HG03520 (cell line): ENCODE results near the gene ASPN.

ENCODE experiments used
- ATAC-seq: cut with Tn5 transposase; IDR thresholded peaks from one replicate; pipeline ENCODE4 v1.9.1; 2021; ENCODE audit warnings: mild to moderate bottlenecking, moderate library complexity; ENCODE audit not compliant: unreplicated experiment

The ASPN gene

DNA sequence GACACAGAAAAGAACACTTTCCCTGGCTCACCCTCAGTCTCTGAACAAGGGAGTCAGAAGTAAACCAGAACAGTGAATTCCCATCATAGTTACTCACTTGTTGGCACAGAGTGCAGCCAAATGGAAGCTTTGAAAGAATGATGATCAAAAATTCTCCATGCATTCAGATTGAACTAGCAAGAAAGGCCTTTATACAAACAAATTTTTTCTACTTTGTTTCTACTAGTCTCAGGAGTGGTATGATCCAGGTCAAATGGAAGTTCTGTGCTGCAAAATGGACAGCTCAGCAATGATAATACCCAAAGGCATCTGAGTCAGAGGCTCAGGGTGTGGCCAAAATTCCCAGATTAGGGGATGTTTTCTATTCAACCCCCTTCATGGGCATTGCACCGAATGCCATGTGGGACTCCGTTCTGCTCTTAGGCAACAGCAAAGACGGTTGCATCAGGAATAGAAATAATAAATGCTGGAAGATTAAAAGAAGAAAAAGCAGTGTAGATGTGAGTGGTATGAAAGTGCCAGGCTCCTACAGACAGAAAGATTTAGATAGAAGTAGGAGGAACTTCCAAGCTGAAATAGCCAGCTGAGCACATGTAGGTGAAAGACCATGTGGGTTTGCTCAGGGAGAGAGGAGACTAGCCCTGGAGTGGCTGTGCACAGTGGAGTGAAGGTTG, 24.0 kb upstream of the ASPN start:
- no peak for ATAC-seq

DNA sequence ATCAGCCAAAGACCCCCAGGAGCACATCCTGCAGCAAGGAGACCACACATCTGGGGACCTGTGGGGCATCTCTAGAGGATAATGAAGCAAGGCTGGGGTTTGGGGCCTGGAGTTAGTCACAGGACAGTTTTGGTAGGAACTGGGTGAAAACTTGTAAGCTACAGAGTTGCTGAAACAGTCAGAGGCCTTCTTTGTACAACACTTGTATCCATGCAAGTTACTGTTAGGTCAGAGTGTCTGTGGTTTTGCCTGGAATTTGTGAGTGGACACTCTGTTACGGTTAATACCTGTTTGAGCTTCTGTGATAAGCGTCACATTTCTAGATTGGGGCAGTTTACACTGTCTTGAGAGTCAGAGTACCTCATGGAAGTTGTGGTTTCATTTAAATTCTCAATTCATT, 22.6 kb upstream of the ASPN start:
- no peak for ATAC-seq

DNA sequence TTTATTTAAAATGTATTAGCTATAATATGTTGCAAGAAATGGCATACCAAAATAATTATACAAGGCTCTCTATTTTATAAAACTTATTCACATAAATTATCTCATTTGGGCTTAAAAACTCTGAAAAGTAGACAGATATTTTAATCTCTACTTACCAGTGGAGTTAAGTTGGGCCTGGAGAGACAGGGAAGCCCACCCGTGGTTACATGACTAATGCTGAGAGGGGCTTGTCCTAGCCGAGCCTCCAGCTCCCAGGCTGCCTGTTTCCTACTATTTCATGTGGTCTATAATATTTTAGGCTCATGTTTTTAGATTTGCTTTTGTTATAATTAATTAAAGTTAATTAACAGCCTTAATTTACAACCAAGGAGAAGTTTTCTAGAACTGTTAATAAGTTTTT, 20.9 kb upstream of the ASPN start:
- ATAC-seq, result no peak

DNA sequence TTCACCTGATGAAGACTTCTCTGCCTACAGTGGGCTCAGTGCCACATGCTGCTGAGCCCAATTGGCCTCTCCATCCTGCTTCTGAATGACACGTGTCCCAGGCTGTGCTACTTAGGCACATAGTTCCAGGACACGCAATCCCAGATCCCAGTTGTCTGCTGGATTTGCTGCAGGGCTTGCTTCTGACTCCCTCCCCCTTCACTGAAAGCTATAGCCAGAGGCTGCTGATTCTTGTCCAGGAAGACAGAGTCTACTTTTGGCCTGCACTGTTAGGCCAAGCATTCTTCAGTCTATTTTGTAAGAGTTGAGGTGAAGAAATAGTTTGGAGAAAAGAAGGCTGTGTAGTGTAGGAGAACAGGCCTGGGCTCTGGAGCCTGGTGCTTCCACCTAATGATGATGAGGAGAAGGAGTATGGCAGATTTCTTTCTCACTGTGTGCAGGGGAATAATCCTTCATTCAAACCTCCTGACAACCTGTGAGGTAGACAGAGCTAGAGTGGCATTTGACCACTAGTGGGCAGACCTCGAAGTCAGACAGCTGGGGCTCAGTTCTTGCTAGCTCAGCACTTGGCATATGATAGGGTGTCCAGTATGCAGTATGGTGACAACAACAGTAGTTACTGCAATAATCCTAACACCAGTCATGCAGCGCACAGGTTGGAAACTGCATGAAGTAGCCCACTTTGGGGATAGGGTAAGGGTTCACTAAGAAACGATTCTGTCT, 19.5 kb upstream of the ASPN start:
- ATAC-seq, result no peak

DNA sequence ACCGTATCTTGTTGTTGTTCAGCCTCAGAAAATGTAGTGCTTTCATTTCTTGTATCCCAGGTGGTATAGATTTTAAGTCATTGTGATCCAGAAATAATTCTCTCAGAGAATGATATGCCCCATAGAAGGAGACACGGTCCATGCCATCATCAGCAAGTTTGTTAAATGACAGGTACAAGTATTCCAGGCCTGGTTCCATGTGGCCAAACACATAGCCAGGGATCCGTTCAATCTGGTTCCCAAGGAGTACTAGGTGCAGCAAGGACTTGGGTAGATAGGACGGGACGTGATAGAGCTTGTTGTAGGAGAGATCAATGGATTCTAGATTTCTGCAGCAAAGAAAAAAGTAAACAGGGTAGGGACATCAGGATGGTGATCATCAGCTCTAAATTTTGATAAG, 18.4 kb upstream of the ASPN start:
- no peak for ATAC-seq

DNA sequence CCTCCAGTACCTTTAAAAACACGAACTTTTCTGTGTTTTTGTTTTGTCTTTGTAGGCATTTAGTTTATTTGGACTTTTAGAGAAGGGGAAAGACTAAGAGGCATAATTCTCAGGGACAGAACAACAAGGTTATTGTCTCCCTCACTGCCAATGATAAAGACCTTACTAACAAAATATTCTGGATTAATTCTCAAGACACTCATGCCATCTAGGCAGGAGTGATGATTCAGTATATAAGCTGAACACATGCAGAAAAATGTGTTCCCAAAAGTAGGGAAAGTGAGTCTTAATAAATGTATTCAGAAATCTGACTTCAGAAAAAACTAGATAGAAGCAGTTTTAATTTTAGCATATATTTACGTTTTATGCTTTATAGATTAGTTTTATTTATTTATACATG, 17.4 kb upstream of the ASPN start:
- ATAC-seq, result no peak

DNA sequence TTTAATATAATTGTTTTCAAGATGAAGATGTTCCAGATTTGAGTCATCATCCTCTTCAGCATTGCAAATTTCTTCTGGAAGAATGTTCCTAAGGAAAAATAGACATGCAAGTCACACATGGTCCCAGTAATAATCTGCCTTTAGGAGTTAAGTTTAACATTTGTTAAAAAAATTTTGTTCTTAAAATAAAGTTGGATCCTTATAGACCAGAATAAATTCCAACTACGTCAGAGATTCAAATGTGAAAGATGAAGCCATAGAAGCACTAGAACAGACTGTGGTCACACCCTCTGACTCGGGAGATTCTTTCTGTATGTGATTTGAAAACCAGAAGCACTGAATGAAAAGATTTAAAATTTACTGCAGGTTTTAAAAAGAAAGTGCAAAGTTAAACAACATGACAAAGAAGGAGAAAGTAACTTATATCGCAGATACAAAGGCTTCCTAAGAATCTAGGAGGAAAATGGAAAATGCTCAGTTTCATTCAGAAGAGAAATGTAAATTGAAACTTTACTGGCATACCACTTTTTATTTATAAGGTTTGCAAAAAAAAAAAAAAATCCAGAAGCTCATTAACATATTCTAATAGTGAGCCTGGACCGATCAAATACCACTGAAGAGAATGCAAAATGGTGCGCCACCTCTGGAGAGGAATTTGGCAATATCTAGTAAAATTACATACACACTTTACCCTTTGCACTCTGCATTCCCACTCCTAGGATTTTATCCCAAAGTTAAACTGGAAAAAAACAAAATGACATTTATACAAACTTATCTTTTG, 14.3 kb upstream of the ASPN start:
- ATAC-seq, result no peak

DNA sequence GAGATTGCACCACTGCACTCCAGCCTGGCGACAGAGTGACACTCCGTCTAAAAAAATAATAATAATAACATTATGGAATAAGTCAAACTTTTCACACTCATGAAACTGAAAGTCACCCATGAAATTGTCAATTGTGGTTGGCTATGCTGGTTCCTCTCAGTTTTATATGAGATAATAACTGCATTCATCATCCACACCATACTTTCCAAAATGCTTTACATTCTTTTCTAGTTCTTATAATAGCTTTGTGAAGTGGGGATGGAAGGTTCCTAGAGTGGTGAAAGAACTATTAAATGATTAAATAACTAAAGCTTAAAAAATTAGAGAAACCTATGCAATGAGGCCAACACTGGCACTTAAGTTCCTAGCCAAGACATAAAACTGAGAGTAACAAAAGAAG, 12.6 kb upstream of the ASPN start:
- ATAC-seq, result no peak

DNA sequence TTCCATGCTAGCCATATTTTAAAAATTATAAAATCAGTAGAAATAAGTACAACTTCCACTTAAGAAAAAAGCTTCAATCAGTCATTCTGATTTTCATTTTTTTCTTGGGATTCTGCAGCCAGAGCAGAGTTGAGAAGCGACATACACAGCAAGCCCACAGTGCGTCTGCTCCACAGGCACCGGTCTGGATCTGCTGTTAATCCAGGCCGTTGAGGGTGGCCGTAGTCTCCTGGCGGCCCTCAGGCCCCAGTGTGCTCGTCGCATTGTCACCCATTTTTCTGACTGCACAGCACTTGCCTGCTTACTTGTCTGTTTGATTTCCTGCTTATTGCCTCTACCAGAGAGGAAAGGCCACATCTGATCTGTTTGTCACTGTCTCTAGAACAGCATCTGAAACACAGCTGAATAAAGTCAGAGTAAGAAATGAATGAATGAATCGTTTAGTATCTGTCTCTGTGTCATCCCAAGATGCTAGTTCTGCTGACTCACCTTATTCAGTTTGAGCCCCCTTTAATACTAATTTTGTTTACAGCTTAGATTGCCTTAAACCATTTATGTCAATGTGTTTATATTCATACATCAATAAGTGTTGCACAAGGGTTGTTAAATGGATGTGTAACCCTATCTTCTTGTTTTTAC, 11.6 kb upstream of the ASPN start:
- ATAC-seq, result no peak

DNA sequence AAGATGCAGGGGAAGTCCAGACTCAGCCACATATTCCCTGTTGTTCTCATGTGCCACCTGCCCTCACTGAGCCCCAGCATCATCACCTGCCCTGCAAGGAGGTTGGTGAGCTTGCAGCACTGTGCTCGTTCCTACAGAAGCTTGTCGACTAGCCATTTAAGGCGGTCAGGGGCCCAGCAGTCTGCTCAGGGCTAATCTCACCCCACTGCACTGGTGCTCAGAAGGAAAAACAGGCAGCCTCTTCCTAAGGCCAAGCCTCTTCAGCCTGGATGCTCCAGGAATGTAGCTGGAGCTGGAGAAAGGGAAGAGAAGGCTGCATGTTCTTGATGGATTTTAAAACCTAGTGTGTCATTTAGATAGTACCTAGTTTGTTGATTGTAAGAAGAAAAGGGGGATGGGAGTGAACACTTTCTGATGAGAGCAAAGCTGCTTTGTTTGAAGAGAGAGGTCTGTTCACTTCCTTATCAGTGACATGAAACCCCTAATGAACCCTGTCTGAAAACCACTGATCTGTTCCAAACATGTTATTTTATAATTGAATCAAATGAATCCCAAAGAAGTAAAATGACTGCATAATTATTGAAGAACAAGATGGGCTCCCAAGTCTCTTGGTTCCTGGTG, 10.6 kb upstream of the ASPN start:
- ATAC-seq, result no peak

DNA sequence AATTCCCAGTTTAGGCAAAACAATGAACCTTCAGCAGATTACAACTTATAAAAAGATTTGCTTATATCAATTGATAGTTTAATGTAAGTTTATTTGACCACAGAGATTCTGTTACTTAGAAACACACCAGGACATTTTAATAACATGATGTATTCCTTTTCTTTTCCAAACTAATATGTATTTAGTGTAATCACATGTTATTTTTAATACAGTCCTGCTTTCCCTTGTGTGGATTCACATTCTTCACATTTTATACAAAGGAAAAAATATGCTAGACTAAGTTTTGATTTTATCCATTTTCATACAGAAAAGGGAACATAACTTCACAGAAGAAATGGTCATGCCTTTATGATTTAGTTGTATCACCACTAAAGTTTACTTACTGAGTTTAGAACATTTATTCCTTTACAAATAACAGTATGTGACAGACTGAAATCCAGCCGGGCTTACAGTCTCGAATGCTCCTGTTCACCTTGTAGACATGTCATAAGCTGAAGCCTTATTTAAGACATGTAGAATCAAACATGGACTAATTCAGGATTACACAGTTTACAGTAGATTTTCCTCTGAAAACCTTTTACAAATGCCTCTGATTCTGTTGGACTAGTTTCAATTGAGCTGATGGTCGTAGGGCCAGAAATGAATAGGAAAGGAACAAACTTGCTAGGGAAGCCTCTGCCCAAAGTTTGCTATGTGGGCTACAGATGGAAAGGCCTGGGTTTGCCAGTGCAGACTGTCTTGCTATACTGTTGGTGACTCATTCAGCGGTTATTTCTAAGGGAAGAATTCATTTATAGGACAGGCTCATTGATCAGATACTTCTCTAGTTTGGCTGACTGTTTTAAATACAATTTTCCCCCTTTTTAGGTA, 6.6 kb upstream of the ASPN start:
- no peak for ATAC-seq

DNA sequence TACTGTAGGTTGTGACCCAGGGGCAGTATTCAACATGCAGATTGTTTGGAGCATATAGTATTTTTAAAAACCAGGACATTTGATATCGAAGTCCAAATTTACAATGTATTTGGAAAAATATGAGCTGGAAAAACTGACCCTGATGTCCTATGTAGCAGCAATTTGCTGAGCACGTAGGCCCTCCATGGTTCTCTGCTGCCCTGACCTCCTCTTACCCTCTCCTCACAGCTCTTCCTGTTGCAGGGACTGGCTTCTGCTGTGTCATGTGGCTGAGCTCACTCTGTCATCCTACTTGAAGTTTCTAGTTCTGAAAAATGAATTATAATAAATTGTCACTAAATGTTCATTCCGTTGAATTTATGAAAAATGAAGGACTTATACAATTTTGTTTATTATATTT, 4.1 kb upstream of the ASPN start:
- no peak for ATAC-seq

DNA sequence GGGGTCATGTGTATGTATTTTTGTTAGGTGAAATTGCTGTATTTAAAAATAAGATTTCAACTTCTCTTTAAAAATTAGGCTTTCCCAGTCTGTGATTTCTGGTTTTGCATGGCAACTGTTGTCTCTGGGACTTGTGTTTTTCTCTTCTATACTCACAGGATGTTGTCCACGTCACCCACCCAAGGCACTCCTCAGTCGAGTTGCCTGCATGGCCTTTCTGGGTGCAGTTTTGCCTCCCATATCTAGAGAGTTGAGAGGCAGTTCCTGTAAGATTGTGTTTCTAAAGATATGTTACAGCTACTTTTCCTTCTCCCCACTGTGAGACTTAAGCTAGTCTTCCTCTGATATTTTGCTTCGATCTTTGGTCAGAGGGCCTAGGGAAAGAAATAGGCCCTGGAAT, 2.3 kb upstream of the ASPN start:
- ATAC-seq, result no peak

DNA sequence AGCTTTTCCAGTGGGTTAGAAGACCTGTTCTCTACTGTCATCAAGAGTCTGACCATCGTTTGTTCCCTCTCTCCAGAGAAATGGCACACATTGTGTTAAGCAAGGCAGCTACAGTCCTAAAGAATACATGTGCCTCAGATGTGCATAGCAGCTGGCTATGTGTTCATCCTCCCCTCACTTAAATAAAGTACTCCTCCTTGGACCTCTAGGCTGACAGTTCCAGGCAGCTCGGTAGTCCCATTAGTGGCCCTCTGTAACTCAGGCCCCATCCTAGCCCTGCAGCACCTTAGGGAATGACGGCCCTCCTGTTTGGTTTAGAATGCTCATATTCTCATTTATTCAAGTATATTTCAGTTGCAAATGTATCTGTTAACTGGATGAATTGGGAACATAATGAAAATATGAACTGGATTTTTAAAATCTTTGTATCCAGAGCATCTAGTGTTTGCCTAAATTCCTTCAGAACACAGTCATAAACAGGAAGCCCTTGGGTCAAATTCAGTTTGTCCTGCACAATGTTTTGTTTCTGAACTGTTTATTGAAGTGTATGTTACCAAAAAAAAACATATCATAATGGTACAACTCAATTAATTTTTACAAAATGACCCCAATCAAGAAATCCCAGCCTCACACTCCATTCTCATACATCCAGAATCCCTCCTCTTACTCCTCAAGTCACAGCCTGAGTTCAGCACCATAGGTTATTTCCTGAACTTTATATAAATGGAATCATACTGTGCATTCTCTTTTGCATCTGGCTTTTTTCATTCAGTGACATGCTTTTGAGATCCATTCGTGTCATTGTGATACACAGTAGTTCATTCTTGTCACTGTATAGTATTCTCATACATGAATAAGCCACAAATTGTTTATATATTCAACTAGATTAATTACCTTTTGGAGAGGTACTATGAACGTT, 1.6 kb upstream of the ASPN start:
- ATAC-seq, result no peak

DNA sequence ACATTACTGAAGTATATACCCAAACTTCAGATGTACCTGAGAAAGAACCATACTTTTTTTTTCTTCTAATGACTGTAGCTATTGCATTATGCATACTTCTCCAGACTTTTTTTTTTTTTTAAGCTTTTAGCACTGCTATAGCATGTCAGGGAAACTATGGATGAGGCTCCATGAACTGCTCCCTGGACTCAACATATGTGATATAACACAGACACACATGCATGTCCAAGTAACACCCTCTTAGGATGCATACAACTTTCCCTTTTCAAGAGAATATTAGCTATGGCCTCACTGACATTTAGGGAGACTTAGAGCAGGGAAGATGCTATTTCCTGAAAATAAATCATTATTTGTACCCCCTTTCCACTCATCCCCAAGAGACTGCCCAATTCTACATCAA, 499 bp upstream of the ASPN start:
- ATAC-seq, result no peak

DNA sequence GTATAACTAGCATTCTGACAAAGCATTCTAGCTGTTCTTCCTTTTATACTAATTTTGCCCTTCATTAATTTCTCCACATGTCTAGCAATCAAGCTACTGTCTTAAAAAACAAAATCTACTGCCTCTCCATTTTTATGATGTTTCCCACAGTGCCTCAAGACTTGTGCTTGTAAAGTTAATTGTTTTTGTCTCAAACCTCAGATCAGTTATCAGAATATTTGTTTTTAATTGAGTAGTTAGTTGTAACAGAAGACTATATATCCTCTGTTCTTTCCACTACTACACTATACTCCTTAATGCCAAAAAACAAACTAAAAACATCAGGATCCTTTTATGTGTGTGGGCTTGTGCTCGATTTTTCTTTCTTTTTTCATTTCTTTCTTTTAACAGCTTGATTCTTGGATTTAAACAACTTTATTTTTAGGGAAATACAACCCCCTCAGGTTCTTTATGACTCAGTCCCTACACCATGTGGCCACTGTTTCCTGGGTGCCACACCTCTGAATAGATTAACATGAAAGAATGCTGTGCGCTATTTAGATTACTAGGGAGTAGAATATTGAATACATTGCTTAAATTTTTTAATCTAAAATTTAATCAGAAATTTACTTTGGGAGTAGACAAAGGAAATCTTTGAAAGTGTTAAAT, 1.2 kb downstream of the ASPN start:
- no peak for ATAC-seq

DNA sequence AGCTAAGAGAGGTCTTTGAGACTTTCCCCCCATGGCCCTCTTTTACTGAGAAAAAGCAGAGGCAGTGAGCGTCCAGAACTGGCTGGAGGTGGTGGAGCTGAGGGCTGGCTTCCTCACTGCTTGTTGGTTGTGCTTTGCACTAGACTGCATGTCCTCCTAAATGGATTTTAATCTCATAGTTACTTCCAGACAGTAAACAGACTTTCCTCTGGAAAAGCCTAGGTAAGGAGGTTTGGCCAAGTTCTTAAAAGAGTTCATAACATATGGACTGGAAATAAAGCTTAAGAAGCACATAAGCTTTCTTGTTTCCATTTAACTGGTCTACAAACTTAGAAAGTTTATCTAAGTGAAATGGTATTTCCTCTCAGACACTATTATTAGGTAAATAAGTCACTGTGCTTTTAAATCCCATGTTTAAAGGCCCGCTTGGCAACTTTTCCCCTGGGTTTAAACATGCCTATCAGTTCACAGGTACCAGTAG, 2.0 kb downstream of the ASPN start:
- ATAC-seq, result no peak

DNA sequence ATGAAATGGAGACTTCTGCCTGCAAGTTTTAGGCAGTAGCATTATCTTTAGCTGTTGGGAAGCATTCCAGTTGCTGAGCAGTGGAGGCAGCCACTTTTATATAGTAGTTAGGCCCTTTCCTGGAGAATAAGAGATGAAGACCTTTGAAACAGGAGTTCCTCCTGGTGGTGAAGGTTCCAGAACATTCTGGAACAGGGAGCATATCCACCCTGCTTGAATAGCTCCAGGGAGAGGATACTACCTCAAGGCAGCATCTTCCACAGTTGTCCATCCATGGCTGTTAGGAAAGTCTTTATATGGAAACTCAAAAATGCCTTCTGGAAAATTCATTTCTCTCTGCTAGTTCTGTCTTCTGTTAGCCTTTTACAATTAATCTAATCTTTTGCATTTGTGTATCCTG, 3.0 kb downstream of the ASPN start:
- ATAC-seq, result no peak

DNA sequence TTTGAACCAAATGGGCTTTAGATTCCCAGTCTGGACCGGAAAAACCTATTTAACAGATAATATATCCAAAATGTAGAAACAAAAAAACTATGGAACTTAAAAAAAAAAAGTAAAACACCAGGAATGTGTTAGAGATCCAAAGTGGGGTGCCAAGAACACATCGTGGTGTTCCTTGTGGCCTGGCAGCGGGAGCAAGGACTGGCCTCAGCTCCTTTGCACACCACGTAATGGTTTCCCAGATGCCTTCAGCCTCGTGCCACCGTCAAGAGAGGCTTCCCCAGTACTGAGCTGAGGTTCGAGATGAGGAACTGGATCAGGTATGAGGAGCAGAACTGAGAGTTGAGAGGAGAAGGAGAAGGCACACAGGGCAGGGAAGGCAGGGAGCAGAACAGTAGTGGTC, 3.5 kb downstream of the ASPN start:
- ATAC-seq, result no peak
